ENCODE results near the gene CMIP.

CMIP gene

GRCh38 chr16:81587626-81588160, 143.1 kb downstream of the CMIP start:
- Histone ChIP-seq H3K9ac (ENCODE audit: low read depth, low read length) (no peak overlapping the region), H3K27ac (ENCODE audit: low read depth, low read length) (no peak overlapping the region), H3K9me3 (ENCODE audit: control insufficient read depth, insufficient read depth, low read length) (no peaks in the 10 kb centered on the region), H3K4me1 (ENCODE audit: control insufficient read depth, insufficient read depth, low read length) (peaks cover 16% of the 10 kb centered on the region), H3K36me3 (ENCODE audit: control insufficient read depth, insufficient read depth, low read length) (no peaks in the 10 kb centered on the region), H3K27me3 (ENCODE audit: control insufficient read depth, insufficient read depth, low read length) (no peaks in the 10 kb centered on the region), H3K4me3 (ENCODE audit: low read depth, low read length) (no peak overlapping the region)

GRCh38 chr16:81588326-81589081, 143.9 kb downstream of the CMIP start:
- no peak overlapping the region for H3K9ac ChIP-seq (ENCODE audit: low read depth, low read length)
- H3K4me1 ChIP-seq (ENCODE audit: control insufficient read depth, insufficient read depth, low read length), result peaks cover 13% of the 10 kb centered on the region

GRCh38 chr16:81589975-81590650, 145.5 kb downstream of the CMIP start:
- Histone ChIP-seq H3K4me1 (ENCODE audit: control insufficient read depth, insufficient read depth, low read length) (peaks cover 13% of the 10 kb centered on the region), H3K9me3 (ENCODE audit: control insufficient read depth, insufficient read depth, low read length) (no peaks in the 10 kb centered on the region), H3K9ac (ENCODE audit: low read depth, low read length) (no peak overlapping the region), H3K36me3 (ENCODE audit: control insufficient read depth, insufficient read depth, low read length) (no peaks in the 10 kb centered on the region), H3K27me3 (ENCODE audit: control insufficient read depth, insufficient read depth, low read length) (no peaks in the 10 kb centered on the region), H3K27ac (ENCODE audit: low read depth, low read length) (no peak overlapping the region), H3K4me3 (ENCODE audit: low read depth, low read length) (no peak overlapping the region)

More at GRCh38 chr16:81588326-81589081, 143.9 kb downstream of the CMIP start:
- Histone ChIP-seq H3K36me3 (ENCODE audit: control insufficient read depth, insufficient read depth, low read length) (no peaks in the 10 kb centered on the region), H3K4me3 (ENCODE audit: low read depth, low read length) (no peak overlapping the region), H3K9me3 (ENCODE audit: control insufficient read depth, insufficient read depth, low read length) (no peaks in the 10 kb centered on the region), H3K27ac (ENCODE audit: low read depth, low read length) (peak overlapping the region; percentile 4), H3K27me3 (ENCODE audit: control insufficient read depth, insufficient read depth, low read length) (no peaks in the 10 kb centered on the region)

GRCh38 chr16:81590714-81591544, 146.3 kb downstream of the CMIP start:
- Histone ChIP-seq H3K27me3 (ENCODE audit: control insufficient read depth, insufficient read depth, low read length) (no peaks in the 10 kb centered on the region), H3K4me1 (ENCODE audit: control insufficient read depth, insufficient read depth, low read length) (peaks cover 8% of the 10 kb centered on the region), H3K9me3 (ENCODE audit: control insufficient read depth, insufficient read depth, low read length) (no peaks in the 10 kb centered on the region), H3K9ac (ENCODE audit: low read depth, low read length) (no peak overlapping the region), H3K36me3 (ENCODE audit: control insufficient read depth, insufficient read depth, low read length) (no peaks in the 10 kb centered on the region), H3K27ac (ENCODE audit: low read depth, low read length) (no peak overlapping the region), H3K4me3 (ENCODE audit: low read depth, low read length) (no peak overlapping the region)

GRCh38 chr16:81591545-81591870, 146.9 kb downstream of the CMIP start:
- Histone ChIP-seq H3K27me3 (ENCODE audit: control insufficient read depth, insufficient read depth, low read length) (no peaks in the 10 kb centered on the region), H3K36me3 (ENCODE audit: control insufficient read depth, insufficient read depth, low read length) (no peaks in the 10 kb centered on the region), H3K4me3 (ENCODE audit: low read depth, low read length) (no peak overlapping the region), H3K9me3 (ENCODE audit: control insufficient read depth, insufficient read depth, low read length) (no peaks in the 10 kb centered on the region), H3K27ac (ENCODE audit: low read depth, low read length) (no peak overlapping the region), H3K9ac (ENCODE audit: low read depth, low read length) (no peak overlapping the region), H3K4me1 (ENCODE audit: control insufficient read depth, insufficient read depth, low read length) (peaks cover 2% of the 10 kb centered on the region)

GRCh38 chr16:81592353-81592866, 147.8 kb downstream of the CMIP start:
- H3K9ac ChIP-seq (ENCODE audit: low read depth, low read length), result no peak overlapping the region
- H3K36me3 ChIP-seq (ENCODE audit: control insufficient read depth, insufficient read depth, low read length), result no peaks in the 10 kb centered on the region
- no peak overlapping the region for H3K27ac ChIP-seq (ENCODE audit: low read depth, low read length)
- no peaks in the 10 kb centered on the region for H3K4me1 ChIP-seq (ENCODE audit: control insufficient read depth, insufficient read depth, low read length)
- no peaks in the 10 kb centered on the region for H3K27me3 ChIP-seq (ENCODE audit: control insufficient read depth, insufficient read depth, low read length)
- no peaks in the 10 kb centered on the region for H3K9me3 ChIP-seq (ENCODE audit: control insufficient read depth, insufficient read depth, low read length)
- H3K4me3 ChIP-seq (ENCODE audit: low read depth, low read length), result no peak overlapping the region

- Histone ChIP-seq H3K9ac (ENCODE audit: low read depth, low read length) (no peak overlapping the region), H3K36me3 (ENCODE audit: control insufficient read depth, insufficient read depth, low read length) (no peaks in the 10 kb centered on the region), H3K27ac (ENCODE audit: low read depth, low read length) (no peak overlapping the region), H3K27me3 (ENCODE audit: control insufficient read depth, insufficient read depth, low read length) (no peaks in the 10 kb centered on the region), H3K9me3 (ENCODE audit: control insufficient read depth, insufficient read depth, low read length) (no peaks in the 10 kb centered on the region), H3K4me1 (ENCODE audit: control insufficient read depth, insufficient read depth, low read length) (no peaks in the 10 kb centered on the region), H3K4me3 (ENCODE audit: low read depth, low read length) (no peak overlapping the region)
Measured at GRCh38 chr16:81593481-81593880, 148.9 kb downstream of the CMIP start.

GRCh38 chr16:81595629-81596292, 151.2 kb downstream of the CMIP start:
- Histone ChIP-seq H3K4me3 (ENCODE audit: low read depth, low read length) (no peak overlapping the region), H3K36me3 (ENCODE audit: control insufficient read depth, insufficient read depth, low read length) (no peaks in the 10 kb centered on the region), H3K27me3 (ENCODE audit: control insufficient read depth, insufficient read depth, low read length) (no peaks in the 10 kb centered on the region), H3K9ac (ENCODE audit: low read depth, low read length) (no peak overlapping the region), H3K27ac (ENCODE audit: low read depth, low read length) (no peak overlapping the region), H3K4me1 (ENCODE audit: control insufficient read depth, insufficient read depth, low read length) (peaks cover 6% of the 10 kb centered on the region; the same call in 1 of the 2 replicates), H3K9me3 (ENCODE audit: control insufficient read depth, insufficient read depth, low read length) (no peaks in the 10 kb centered on the region)

GRCh38 chr16:81597079-81597658, 152.6 kb downstream of the CMIP start:
- Histone ChIP-seq H3K4me1 (ENCODE audit: control insufficient read depth, insufficient read depth, low read length) (peaks cover 6% of the 10 kb centered on the region; the same call in 1 of the 2 replicates), H3K9me3 (ENCODE audit: control insufficient read depth, insufficient read depth, low read length) (no peaks in the 10 kb centered on the region), H3K27ac (ENCODE audit: low read depth, low read length) (no peak overlapping the region)

GRCh38 chr16:81598083-81598482, 153.5 kb downstream of the CMIP start:
- Histone ChIP-seq H3K9ac (ENCODE audit: low read depth, low read length) (no peak overlapping the region), H3K27me3 (ENCODE audit: control insufficient read depth, insufficient read depth, low read length) (no peaks in the 10 kb centered on the region), H3K4me1 (ENCODE audit: control insufficient read depth, insufficient read depth, low read length) (peaks cover 6% of the 10 kb centered on the region; the same call in 1 of the 2 replicates), H3K4me3 (ENCODE audit: low read depth, low read length) (no peak overlapping the region), H3K9me3 (ENCODE audit: control insufficient read depth, insufficient read depth, low read length) (no peaks in the 10 kb centered on the region), H3K36me3 (ENCODE audit: control insufficient read depth, insufficient read depth, low read length) (no peaks in the 10 kb centered on the region), H3K27ac (ENCODE audit: low read depth, low read length) (no peak overlapping the region)

More at GRCh38 chr16:81597079-81597658, 152.6 kb downstream of the CMIP start:
- no peak overlapping the region for H3K9ac ChIP-seq (ENCODE audit: low read depth, low read length)
- no peak overlapping the region for H3K4me3 ChIP-seq (ENCODE audit: low read depth, low read length)
- H3K36me3 ChIP-seq (ENCODE audit: control insufficient read depth, insufficient read depth, low read length), result no peaks in the 10 kb centered on the region
- H3K27me3 ChIP-seq (ENCODE audit: control insufficient read depth, insufficient read depth, low read length), result no peaks in the 10 kb centered on the region

Data from HUES48 (cell line).